ENCODE data around the gene BTBD7. TPM values are rescaled to one million over a fixed set of nuclear protein-coding genes. Genes with fewer than 3 reads are reported as not detected.
"Not testable (repeated sequence)": the region's sequence is repeated elsewhere in the genome, so short reads cannot be mapped to it uniquely, and the experiment has no call there.

Gene BTBD7
- total RNA-seq, 1 donor from 2014 or later: 41.1 TPM

DNA sequence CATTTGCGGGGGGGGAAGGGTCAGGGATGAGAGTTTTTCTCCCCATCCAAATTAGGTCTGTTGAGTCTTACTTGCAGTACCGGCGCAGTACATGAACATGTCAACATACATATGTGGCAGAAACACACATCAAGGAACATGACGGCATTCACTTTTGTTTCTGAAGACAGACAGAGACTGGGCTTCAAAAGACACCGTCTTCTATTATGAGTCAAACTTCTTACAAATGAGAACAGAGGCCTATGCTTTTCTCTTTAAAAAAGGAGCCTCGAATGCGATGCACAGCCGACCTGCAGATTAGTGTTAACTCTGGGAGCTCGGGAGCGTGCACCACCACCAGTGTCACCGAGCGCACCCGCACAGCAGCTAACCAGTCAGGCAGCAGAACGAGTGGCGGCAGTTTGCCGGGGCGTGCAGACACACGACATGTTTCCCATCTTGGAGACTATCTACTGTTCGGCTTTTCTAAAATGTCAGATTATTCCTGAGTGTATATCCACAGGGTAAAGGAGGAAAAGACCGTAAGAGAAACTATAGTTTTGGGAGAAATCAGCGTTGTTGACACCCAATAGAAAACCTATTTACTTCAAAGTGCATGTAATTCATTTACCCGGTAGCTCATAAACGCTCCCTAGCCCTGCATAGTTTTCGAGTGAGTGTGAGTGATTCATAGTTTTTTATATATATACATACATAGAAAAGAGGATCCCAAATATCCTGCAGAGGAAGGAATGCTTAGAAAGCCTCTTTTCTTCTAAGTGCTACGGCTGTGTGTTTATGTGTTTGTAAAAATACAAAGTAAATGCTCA is 92.8 kb downstream of the BTBD7 start:
- no peaks in the 10 kb centered on the region for H3K27me3 Mint-ChIP-seq (ENCODE audit: unreplicated experiment)
- DNase-seq: no peak
- H3K4me1 Mint-ChIP-seq (ENCODE audit: low read depth, unreplicated experiment): peaks cover 5% of the 10 kb centered on the region
- no peak overlapping the region for H3K4me3 Mint-ChIP-seq (ENCODE audit: unreplicated experiment)
- no peaks in the 10 kb centered on the region for H3K36me3 Mint-ChIP-seq (ENCODE audit: unreplicated experiment)
- no peak for TF ChIP-seq CTCF (IDR thresholded peaks at IDR 0.05; ENCODE audit: partially characterized antibody, unreplicated experiment)
- H3K27ac Mint-ChIP-seq (ENCODE audit: unreplicated experiment): no peak overlapping the region
- peaks cover under 1% of the 10 kb centered on the region for H3K9me3 Mint-ChIP-seq (ENCODE audit: unreplicated experiment)

- no peaks in the 10 kb centered on the region for H3K36me3 Mint-ChIP-seq (ENCODE audit: unreplicated experiment)
- H3K27ac Mint-ChIP-seq (ENCODE audit: unreplicated experiment): no peak overlapping the region
- no peak for TF ChIP-seq CTCF (IDR thresholded peaks at IDR 0.05; ENCODE audit: partially characterized antibody, unreplicated experiment)
- H3K27me3 Mint-ChIP-seq (ENCODE audit: unreplicated experiment): peaks cover 3% of the 10 kb centered on the region
- DNase-seq: no peak
- H3K4me3 Mint-ChIP-seq (ENCODE audit: unreplicated experiment): no peak overlapping the region
- no peaks in the 10 kb centered on the region for H3K4me1 Mint-ChIP-seq (ENCODE audit: low read depth, unreplicated experiment)
- H3K9me3 Mint-ChIP-seq (ENCODE audit: unreplicated experiment): peaks cover 9% of the 10 kb centered on the region
Measured at GRCh38 chr14:93234798-93235197, 98.0 kb downstream of the BTBD7 start.

GRCh38 chr14:93233078-93233477 is 99.8 kb downstream of the BTBD7 start:
- H3K36me3 Mint-ChIP-seq (ENCODE audit: unreplicated experiment); H3K4me3 Mint-ChIP-seq (ENCODE audit: unreplicated experiment); H3K4me1 Mint-ChIP-seq (ENCODE audit: low read depth, unreplicated experiment); H3K27ac Mint-ChIP-seq (ENCODE audit: unreplicated experiment); H3K27me3 Mint-ChIP-seq (ENCODE audit: unreplicated experiment); DNase-seq; H3K9me3 Mint-ChIP-seq (ENCODE audit: unreplicated experiment): not testable (repeated sequence)

DNA sequence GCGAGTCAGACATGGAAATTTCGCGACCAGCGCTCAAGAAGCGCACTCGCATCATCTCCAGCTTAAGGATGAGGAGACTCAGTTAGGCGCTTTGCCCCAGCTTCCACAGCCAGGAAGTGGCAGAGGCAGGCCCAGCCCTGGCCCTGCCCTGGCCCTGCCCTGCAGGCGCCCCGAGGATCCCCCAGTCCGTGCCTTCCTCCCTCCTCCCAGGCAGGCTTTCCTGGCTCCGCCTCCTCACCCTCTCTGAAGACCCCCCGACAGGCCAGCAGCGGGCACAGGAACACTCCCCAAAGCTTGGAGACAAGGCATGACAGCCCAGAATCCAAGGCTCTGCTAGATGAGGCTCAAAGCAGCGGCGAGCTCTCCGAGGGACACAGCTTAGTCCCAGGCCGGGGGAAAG is 100.7 kb downstream of the BTBD7 start:
- Mint-ChIP-seq H3K36me3 (ENCODE audit: unreplicated experiment) (no peaks in the 10 kb centered on the region), H3K9me3 (ENCODE audit: unreplicated experiment) (peaks cover 9% of the 10 kb centered on the region), H3K4me1 (ENCODE audit: low read depth, unreplicated experiment) (no peaks in the 10 kb centered on the region), H3K27me3 (ENCODE audit: unreplicated experiment) (peaks cover 3% of the 10 kb centered on the region), H3K4me3 (ENCODE audit: unreplicated experiment) (no peak overlapping the region), H3K27ac (ENCODE audit: unreplicated experiment) (no peak overlapping the region)
- no peak for TF ChIP-seq CTCF (IDR thresholded peaks at IDR 0.05; ENCODE audit: partially characterized antibody, unreplicated experiment)
- no peak for DNase-seq

GRCh38 chr14:93231129-93231979 is 101.5 kb downstream of the BTBD7 start:
- Mint-ChIP-seq H3K4me1 (ENCODE audit: low read depth, unreplicated experiment) (no peaks in the 10 kb centered on the region), H3K4me3 (ENCODE audit: unreplicated experiment) (no peak overlapping the region), H3K9me3 (ENCODE audit: unreplicated experiment) (peaks cover 9% of the 10 kb centered on the region), H3K27ac (ENCODE audit: unreplicated experiment) (no peak overlapping the region), H3K36me3 (ENCODE audit: unreplicated experiment) (no peaks in the 10 kb centered on the region), H3K27me3 (ENCODE audit: unreplicated experiment) (peaks cover 3% of the 10 kb centered on the region)
- no peak for TF ChIP-seq CTCF (IDR thresholded peaks at IDR 0.05; ENCODE audit: partially characterized antibody, unreplicated experiment)
- DNase-seq: no peak

Measured in glutamatergic neuron (in vitro differentiated cells).